GM18520 (cell line): ENCODE measurements around the gene ARVCF.

Experiments
- ATAC-seq: cut with Tn5 transposase; IDR thresholded peaks from one replicate; pipeline ENCODE4 v1.9.1; 2021; ENCODE audit not compliant: unreplicated experiment

ARVCF gene

DNA sequence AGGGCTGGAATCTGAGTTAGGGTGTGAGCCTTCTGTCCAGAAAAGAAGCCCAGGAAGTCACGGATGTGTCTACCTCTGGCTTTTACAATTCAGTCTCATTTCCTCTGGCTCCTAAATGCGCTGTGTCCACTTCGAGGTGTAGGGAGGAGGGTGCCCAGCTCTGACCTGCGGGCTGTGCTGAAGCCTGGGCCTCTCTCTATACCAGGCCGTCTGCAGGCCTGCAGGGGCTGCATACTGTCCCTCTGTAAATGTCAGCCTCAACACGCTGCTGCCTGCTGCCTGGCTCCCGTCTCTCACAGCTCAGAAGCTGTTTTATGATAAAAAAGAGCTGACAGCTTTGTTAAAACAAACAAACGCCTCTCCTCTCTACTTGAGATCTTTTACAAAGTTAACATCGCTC lies 14.5 kb downstream of the ARVCF start:
- no peak for ATAC-seq

GRCh38 chr22:20001082-20001638 lies 15.5 kb downstream of the ARVCF start:
- no peak for ATAC-seq

GRCh38 chr22:20000246-20001081 lies 16.2 kb downstream of the ARVCF start:
- no peak for ATAC-seq

- ATAC-seq: no peak
Measured at GRCh38 chr22:19998991-19999820, 17.4 kb downstream of the ARVCF start.

DNA sequence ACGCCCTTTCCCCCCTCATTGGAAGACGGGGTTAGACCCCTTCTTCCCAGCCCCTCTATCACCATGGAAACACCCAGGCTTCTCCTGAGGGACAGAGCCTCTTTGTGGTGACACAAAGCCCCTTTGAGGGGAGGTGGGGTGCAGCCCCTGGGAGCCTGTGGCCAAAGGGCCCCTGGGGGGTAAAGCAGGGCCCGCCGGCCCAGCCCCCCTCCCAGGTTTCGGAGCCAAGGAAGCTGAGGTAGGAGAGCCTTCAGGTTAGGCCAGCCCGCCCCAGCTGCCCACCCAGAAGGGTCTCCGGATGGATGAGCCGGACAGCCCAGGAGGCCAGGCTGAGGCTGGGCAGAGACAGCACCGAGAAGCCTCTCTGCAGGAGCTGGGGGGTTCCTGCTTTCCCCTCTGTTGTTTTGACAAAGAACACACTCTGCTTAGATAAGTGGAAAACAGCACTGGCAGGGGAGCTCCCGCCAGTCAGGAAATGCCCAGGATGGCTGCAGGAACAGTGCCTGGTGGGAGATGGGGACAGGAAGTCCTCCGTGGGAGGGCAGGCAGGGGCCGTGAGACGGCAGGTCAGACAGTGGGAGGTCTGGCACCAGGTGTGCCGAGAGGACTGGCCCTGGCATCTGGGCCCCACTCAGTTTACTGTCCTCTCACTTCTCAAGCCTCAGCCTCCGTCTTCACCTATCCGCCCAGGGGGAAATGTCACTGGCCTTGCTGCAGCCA lies 18.2 kb downstream of the ARVCF start:
- ATAC-seq: no peak

- ATAC-seq: no peak
Measured at GRCh38 chr22:19997561-19998231, 18.9 kb downstream of the ARVCF start.

GRCh38 chr22:19996694-19997384 lies 19.8 kb downstream of the ARVCF start:
- ATAC-seq: no peak

- no peak for ATAC-seq
Measured at GRCh38 chr22:19995611-19996339, 20.8 kb downstream of the ARVCF start.

- ATAC-seq: no peak
Measured at GRCh38 chr22:19994851-19995610, 21.6 kb downstream of the ARVCF start.

DNA sequence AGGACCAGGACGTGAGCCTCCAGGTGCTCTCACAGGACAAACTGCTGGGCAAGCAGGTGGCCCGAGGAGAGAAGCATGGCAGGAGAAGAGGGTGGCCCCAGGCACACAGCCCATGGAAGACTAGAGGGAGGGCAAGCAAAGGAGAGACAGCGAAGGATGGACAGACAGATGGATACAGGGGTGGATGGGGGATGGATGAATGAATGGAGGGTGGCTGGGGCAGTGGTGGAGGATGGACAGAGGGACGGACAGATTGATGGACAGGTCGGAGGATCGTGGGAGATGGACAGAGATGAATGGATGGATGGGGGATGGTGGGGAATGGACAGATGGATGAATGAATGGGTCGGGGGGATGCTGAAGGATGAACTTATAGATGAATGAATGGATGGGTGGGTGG lies 22.7 kb downstream of the ARVCF start:
- no peak for ATAC-seq

DNA sequence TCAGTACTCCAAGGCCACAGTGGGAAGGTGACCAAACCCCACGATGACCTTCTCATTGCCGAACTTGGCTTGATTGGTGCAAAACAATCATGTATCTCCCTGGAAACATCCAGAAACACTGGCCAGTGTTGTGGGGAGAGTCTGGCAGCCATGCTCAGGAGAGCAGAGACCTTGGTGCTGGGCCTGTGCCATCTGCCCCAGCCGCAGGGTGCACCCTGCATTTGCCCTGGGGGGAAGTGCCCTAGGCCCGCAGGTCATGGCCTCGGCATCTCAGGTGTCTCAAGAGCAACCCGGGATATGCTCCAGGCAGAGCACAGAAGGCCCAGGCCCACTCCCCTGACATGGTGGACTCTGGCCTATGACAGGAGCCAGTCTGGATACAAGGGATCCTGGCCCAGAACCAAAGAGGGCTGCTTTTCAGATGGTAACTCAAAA lies 23.7 kb downstream of the ARVCF start:
- no peak for ATAC-seq

DNA sequence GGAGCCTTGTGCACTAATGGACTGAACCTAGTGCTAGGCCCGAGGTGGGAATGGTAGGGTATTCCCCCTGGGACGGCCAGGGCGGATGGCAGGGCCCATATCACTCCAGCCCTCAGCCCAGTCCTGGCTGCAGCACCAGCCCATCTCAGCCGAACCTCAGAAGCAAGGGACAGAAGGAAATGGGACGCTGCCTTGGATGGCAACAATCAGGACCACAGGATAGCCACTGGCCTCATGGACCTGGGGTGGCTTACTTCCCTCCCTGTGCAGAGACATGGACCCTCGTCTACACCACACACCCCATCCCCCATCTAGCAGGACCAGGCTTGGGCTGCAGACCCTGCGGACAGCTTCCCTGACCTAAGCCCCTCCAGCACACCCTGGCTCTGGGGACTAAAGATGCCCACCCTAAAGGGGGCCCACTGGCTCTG lies 24.1 kb downstream of the ARVCF start:
- no peak for ATAC-seq

- ATAC-seq: no peak
Measured at GRCh38 chr22:19991645-19992451, 24.8 kb downstream of the ARVCF start.

GRCh38 chr22:19991395-19991644 lies 25.3 kb downstream of the ARVCF start:
- no peak for ATAC-seq

DNA sequence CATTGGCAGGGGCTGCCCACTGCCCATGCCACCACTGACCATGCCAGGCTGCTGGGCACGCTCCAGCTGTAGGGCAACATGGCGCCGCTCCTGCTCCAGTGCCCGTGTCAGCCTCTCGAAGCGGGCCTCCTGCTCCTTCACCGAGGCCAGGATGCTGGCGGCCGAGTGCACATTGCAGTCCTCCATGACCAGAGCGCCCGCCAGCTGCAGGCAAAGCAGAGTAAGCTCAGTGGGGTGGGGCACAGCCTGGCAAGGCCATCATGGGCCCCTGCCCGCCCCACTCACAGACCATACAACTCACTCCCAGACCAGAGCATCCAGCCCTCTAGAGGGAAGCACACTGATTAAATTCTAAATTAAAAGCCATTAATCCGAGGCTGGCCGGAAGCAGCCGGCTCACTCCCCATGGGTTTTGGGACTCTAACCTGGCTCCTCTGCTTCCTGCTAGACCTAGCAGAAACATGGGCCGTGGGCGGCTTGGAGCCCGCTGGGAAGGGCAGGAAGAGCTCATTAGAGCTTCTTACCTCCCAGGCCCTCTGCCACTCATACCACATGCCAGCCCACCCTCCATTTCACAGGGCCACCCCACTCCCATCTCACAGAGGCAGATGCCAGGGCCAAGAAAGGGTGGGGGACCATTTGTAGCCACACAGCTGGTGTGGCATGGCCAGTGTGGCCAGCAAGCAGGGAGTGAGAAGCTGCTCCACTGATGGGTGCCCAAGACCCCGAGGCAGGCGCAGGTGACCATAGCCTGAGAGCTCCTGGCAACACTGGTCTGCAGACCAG lies 25.8 kb downstream of the ARVCF start:
- ATAC-seq: no peak

DNA sequence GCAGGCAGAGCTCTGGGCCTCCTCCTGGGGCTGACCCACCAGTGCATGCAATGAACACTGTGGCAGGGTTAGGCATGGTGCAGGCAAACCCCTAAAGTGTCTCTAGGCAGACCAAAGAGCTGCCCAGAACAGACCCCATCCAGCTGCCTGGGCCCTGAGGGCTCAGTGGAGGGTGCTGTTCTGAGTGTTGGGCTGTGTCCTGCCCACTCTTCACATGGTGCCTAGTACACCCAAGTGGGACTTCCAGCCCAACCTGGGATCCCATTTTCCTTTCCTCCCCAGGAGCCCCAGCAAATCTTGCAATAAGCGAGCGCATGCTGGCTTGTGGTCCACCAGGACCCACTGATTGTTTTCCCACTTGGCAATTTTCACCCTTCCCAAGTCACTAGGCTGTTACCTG lies 26.4 kb downstream of the ARVCF start:
- no peak for ATAC-seq

DNA sequence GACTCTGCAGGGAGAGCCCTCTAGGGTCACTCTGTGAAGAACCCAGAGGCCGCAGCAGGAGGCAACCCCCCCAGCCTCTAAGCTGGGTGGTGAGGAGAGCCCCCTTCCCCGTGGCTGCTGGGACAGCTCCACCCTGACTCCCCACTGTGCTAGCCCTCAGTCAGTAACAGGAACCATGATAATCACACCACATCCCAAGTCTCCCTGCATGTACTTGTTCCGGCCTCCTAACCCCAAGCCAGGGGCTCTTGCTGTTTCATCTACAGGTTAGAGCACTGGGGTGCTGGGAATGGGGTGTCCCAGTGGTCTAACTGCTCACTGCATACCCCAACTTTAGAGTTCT lies 26.9 kb downstream of the ARVCF start:
- ATAC-seq: no peak
